SK-N-SH treated with all-trans-retinoic acid at 6 μM for 48 hours (cell line): ENCODE results near the gene PAXIP1.

Experiments used
- ATAC-seq: fragments of 200-7000 bp; cut with Tn5 transposase; 3 replicates; pipeline ENCODE4 v1.9.1; 2020; ENCODE audit warnings: mild to moderate bottlenecking, moderate library complexity
- ARNTL ChIP-seq: fragments of 450-650 bp; formaldehyde crosslinking; IDR thresholded peaks from 2 replicates; pipeline ENCODE4 v1.5.0; 2020; ENCODE audit warnings: low read depth, mild to moderate bottlenecking, moderate library complexity, borderline replicate concordance
- BACH2 ChIP-seq: fragments of 250-450 bp; sonication (Bioruptor Pico); IDR thresholded peaks from 2 replicates; pipeline ENCODE4 v1.9.0; 2021; ENCODE audit warnings: mild to moderate bottlenecking, borderline replicate concordance
- CSDC2 ChIP-seq: fragments of 250-450 bp; sonication (Bioruptor Pico); IDR thresholded peaks from 2 replicates; pipeline ENCODE4 v1.5.0; 2020; ENCODE audit warnings: mild to moderate bottlenecking, moderate library complexity
- ESRRG ChIP-seq: fragments of 250-450 bp; sonication (Bioruptor Pico); IDR thresholded peaks from 2 replicates; pipeline ENCODE4 v1.6.1; 2021; ENCODE audit warnings: mild to moderate bottlenecking
- GLIS3 ChIP-seq: fragments of 250-450 bp; sonication (Bioruptor Pico); IDR thresholded peaks from 2 replicates; pipeline ENCODE4 v1.5.0; 2020; ENCODE audit warnings: mild to moderate bottlenecking, moderate library complexity
- ISL1 ChIP-seq: fragments of 250-450 bp; sonication (Bioruptor Pico); IDR thresholded peaks from 2 replicates; pipeline ENCODE4 v2.1.2; 2022; ENCODE audit warnings: mild to moderate bottlenecking, moderate library complexity
- OSR1 ChIP-seq: fragments of 250-450 bp; sonication (Bioruptor Pico); IDR thresholded peaks from 2 replicates; pipeline ENCODE4 v1.8.0; 2022; ENCODE audit warnings: moderate library complexity, mild to moderate bottlenecking, inconsistent platforms
- PPARA ChIP-seq: fragments of 250-450 bp; sonication (Bioruptor Pico); IDR thresholded peaks from 2 replicates; pipeline ENCODE4 v1.5.0; 2020; ENCODE audit warnings: mild to moderate bottlenecking, borderline replicate concordance
- RARB ChIP-seq: fragments of 250-450 bp; sonication (Bioruptor Pico); IDR thresholded peaks from 2 replicates; pipeline ENCODE4 v1.8.0; 2021; ENCODE audit warnings: mild to moderate bottlenecking, moderate library complexity
- SNAI2 ChIP-seq: fragments of 250-450 bp; sonication (Bioruptor Pico); IDR thresholded peaks from 2 replicates; pipeline ENCODE4 v1.5.0; 2020; ENCODE audit warnings: mild to moderate bottlenecking, moderate library complexity
- TCF4 ChIP-seq: fragments of 250-450 bp; sonication (Bioruptor Pico); IDR thresholded peaks from 2 replicates; pipeline ENCODE4 v1.8.0; 2021; ENCODE audit warnings: mild to moderate bottlenecking, moderate library complexity, borderline replicate concordance
- TOX ChIP-seq: fragments of 250-450 bp; sonication (Bioruptor Pico); IDR thresholded peaks from 2 replicates; pipeline ENCODE4 v1.8.0; 2021; ENCODE audit warnings: mild to moderate bottlenecking, moderate library complexity, borderline replicate concordance
- ZC3H10 ChIP-seq: fragments of 250-450 bp; sonication (Bioruptor Pico); IDR thresholded peaks from 2 replicates; pipeline ENCODE4 v1.5.1; 2021; ENCODE audit warnings: mild to moderate bottlenecking, moderate library complexity
- ZFP3 ChIP-seq: fragments of 250-450 bp; sonication (Bioruptor Pico); IDR thresholded peaks from 2 replicates; pipeline ENCODE4 v1.5.0; 2020; ENCODE audit warnings: mild to moderate bottlenecking, moderate library complexity
- ZFP30 ChIP-seq: fragments of 450-650 bp; formaldehyde crosslinking; IDR thresholded peaks from 2 replicates; pipeline ENCODE4 v1.5.0; 2022; ENCODE audit warnings: mild to moderate bottlenecking, moderate library complexity
- ZNF565 ChIP-seq: fragments of 450-650 bp; formaldehyde crosslinking; conservative IDR thresholded peaks from 2 replicates; pipeline ENCODE4 v1.5.0; 2020; ENCODE audit warnings: low read depth, mild to moderate bottlenecking, moderate library complexity
- ZNF70 ChIP-seq: fragments of 450-650 bp; formaldehyde crosslinking; IDR thresholded peaks from 2 replicates; pipeline ENCODE4 v1.5.0; 2020; ENCODE audit warnings: mild to moderate bottlenecking, moderate library complexity
- ZNF8 ChIP-seq: fragments of 450-650 bp; formaldehyde crosslinking; IDR thresholded peaks from 2 replicates; pipeline ENCODE4 v1.5.0; 2020; ENCODE audit warnings: mild to moderate bottlenecking, moderate library complexity
- TF ChIP-seq, protein P1 (sequence below): fragments of 250-450 bp; sonication (Bioruptor Pico); IDR thresholded peaks from 2 replicates; pipeline ENCODE4 v1.5.1; 2020; ENCODE audit warnings: low read depth, mild to moderate bottlenecking, moderate library complexity
- TF ChIP-seq, protein P2 (sequence below): fragments of 250-450 bp; sonication (Bioruptor Pico); IDR thresholded peaks from 2 replicates; pipeline ENCODE4 v1.8.0; 2021; ENCODE audit warnings: low read depth, mild to moderate bottlenecking, moderate library complexity, borderline replicate concordance
- TF ChIP-seq, protein P3 (sequence below): fragments of 250-450 bp; sonication (Bioruptor Pico); IDR thresholded peaks from 2 replicates; pipeline ENCODE4 v1.8.0; 2020; ENCODE audit warnings: mild to moderate bottlenecking, moderate library complexity, borderline replicate concordance
- TF ChIP-seq, protein P4 (sequence below): fragments of 250-450 bp; sonication (Bioruptor Pico); IDR thresholded peaks from 2 replicates; pipeline ENCODE4 v1.5.1; 2021; ENCODE audit warnings: mild to moderate bottlenecking, moderate library complexity
- TF ChIP-seq, protein P5 (sequence below): fragments of 250-450 bp; sonication (Bioruptor Pico); IDR thresholded peaks from 2 replicates; pipeline ENCODE4 v1.5.0; 2020; ENCODE audit warnings: mild to moderate bottlenecking, moderate library complexity

Gene PAXIP1

DNA sequence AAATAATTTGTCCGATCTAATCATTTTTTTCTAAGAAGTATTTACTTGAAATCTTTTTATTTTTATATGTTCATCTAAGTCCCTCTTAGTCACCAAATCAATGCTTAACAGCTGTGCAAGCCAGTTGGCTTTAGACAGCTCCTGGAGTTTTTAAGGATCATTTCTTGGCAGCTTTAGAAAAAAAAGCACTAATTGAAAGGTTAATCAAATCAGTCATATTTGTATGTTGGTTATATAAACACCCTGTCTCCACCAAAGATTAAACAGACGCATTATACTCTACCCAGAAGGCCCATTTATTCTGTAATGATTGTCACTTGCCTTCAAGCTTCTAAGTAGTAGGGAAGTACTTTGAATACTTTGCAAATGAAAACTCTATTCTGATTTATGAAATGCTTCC, 60.2 kb downstream of the PAXIP1 start:
- TF ChIP-seq GLIS3 (CRISPR knock-in tag) (no peak), ARNTL (CRISPR knock-in tag) (no peak), ZC3H10 (CRISPR knock-in tag) (no peak), RARB (no peak), ZFP30 (CRISPR knock-in tag) (0 out of 2 replicates have a peak, but pooled peaks have one; percentile 33), OSR1 (CRISPR knock-in tag) (no peak), ZFP3 (CRISPR knock-in tag) (no peak), TCF4 (CRISPR knock-in tag) (peak; percentile 90), ESRRG (CRISPR knock-in tag) (peak; percentile 81), ZNF70 (CRISPR knock-in tag) (no peak), ZNF8 (CRISPR knock-in tag) (no peak), SNAI2 (peak; percentile 89; the same call in 1 of the 2 replicates), ISL1 (CRISPR knock-in tag) (peak; percentile 93), PPARA (CRISPR knock-in tag) (no peak), ZNF565 (no peak), TOX (CRISPR knock-in tag) (no peak)
- TF ChIP-seq, protein P1, sequence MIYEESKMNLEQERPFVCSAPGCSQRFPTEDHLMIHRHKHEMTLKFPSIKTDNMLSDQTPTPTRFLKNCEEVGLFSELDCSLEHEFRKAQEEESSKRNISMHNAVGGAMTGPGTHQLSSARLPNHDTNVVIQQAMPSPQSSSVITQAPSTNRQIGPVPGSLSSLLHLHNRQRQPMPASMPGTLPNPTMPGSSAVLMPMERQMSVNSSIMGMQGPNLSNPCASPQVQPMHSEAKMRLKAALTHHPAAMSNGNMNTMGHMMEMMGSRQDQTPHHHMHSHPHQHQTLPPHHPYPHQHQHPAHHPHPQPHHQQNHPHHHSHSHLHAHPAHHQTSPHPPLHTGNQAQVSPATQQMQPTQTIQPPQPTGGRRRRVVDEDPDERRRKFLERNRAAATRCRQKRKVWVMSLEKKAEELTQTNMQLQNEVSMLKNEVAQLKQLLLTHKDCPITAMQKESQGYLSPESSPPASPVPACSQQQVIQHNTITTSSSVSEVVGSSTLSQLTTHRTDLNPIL (CRISPR knock-in tag): peak; percentile 74; the same call in 1 of the 2 replicates
- TF ChIP-seq, protein P2, sequence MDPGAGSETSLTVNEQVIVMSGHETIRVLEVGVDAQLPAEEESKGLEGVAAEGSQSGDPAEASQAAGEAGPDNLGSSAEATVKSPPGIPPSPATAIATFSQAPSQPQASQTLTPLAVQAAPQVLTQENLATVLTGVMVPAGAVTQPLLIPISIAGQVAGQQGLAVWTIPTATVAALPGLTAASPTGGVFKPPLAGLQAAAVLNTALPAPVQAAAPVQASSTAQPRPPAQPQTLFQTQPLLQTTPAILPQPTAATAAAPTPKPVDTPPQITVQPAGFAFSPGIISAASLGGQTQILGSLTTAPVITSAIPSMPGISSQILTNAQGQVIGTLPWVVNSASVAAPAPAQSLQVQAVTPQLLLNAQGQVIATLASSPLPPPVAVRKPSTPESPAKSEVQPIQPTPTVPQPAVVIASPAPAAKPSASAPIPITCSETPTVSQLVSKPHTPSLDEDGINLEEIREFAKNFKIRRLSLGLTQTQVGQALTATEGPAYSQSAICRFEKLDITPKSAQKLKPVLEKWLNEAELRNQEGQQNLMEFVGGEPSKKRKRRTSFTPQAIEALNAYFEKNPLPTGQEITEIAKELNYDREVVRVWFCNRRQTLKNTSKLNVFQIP (CRISPR knock-in tag): no peak; the same call in 1 of the 2 replicates
- TF ChIP-seq, protein P3, sequence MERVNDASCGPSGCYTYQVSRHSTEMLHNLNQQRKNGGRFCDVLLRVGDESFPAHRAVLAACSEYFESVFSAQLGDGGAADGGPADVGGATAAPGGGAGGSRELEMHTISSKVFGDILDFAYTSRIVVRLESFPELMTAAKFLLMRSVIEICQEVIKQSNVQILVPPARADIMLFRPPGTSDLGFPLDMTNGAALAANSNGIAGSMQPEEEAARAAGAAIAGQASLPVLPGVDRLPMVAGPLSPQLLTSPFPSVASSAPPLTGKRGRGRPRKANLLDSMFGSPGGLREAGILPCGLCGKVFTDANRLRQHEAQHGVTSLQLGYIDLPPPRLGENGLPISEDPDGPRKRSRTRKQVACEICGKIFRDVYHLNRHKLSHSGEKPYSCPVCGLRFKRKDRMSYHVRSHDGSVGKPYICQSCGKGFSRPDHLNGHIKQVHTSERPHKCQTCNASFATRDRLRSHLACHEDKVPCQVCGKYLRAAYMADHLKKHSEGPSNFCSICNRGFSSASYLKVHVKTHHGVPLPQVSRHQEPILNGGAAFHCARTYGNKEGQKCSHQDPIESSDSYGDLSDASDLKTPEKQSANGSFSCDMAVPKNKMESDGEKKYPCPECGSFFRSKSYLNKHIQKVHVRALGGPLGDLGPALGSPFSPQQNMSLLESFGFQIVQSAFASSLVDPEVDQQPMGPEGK: no peak
- TF ChIP-seq, protein P4, sequence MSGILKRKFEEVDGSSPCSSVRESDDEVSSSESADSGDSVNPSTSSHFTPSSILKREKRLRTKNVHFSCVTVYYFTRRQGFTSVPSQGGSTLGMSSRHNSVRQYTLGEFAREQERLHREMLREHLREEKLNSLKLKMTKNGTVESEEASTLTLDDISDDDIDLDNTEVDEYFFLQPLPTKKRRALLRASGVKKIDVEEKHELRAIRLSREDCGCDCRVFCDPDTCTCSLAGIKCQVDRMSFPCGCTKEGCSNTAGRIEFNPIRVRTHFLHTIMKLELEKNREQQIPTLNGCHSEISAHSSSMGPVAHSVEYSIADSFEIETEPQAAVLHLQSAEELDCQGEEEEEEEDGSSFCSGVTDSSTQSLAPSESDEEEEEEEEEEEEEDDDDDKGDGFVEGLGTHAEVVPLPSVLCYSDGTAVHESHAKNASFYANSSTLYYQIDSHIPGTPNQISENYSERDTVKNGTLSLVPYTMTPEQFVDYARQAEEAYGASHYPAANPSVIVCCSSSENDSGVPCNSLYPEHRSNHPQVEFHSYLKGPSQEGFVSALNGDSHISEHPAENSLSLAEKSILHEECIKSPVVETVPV (CRISPR knock-in tag): peak; percentile 82; the same call in 1 of the 2 replicates
- TF ChIP-seq, protein P5, sequence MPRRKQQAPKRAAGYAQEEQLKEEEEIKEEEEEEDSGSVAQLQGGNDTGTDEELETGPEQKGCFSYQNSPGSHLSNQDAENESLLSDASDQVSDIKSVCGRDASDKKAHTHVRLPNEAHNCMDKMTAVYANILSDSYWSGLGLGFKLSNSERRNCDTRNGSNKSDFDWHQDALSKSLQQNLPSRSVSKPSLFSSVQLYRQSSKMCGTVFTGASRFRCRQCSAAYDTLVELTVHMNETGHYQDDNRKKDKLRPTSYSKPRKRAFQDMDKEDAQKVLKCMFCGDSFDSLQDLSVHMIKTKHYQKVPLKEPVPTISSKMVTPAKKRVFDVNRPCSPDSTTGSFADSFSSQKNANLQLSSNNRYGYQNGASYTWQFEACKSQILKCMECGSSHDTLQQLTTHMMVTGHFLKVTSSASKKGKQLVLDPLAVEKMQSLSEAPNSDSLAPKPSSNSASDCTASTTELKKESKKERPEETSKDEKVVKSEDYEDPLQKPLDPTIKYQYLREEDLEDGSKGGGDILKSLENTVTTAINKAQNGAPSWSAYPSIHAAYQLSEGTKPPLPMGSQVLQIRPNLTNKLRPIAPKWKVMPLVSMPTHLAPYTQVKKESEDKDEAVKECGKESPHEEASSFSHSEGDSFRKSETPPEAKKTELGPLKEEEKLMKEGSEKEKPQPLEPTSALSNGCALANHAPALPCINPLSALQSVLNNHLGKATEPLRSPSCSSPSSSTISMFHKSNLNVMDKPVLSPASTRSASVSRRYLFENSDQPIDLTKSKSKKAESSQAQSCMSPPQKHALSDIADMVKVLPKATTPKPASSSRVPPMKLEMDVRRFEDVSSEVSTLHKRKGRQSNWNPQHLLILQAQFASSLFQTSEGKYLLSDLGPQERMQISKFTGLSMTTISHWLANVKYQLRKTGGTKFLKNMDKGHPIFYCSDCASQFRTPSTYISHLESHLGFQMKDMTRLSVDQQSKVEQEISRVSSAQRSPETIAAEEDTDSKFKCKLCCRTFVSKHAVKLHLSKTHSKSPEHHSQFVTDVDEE (CRISPR knock-in tag): peak; percentile 94

DNA sequence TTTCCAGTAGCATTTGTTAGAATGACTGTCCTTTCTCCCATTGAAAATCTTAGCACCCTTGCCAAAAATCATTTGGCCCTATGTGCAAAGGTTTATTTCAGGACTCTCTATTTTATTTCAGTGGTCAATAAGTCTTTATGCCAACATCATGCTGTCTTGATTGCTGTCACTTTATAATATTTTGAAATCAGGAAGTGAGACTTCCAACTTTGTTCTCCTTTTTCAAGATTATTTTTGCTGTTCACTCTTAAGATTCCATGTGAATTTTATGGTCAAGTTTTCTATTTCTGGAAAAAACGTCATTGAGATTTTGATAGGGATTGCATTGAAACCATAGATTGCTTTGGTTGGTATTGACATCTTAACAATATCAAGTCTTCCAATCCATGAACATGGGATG, 65.1 kb downstream of the PAXIP1 start:
- ATAC-seq: no peak
- TF ChIP-seq ESRRG (CRISPR knock-in tag): no peak
- TF ChIP-seq, protein P1 (CRISPR knock-in tag): no peak
- no peak for TF ChIP-seq ZNF8 (CRISPR knock-in tag)
- no peak for TF ChIP-seq TOX (CRISPR knock-in tag)
- TF ChIP-seq OSR1 (CRISPR knock-in tag): no peak
- TF ChIP-seq ZNF565: no peak
- TF ChIP-seq RARB: no peak
- no peak for TF ChIP-seq ZFP3 (CRISPR knock-in tag)
- TF ChIP-seq ZNF70 (CRISPR knock-in tag): no peak
- no peak for TF ChIP-seq ZC3H10 (CRISPR knock-in tag)
- TF ChIP-seq, protein P3: no peak
- TF ChIP-seq SNAI2: no peak
- TF ChIP-seq BACH2 (CRISPR knock-in tag): no peak
- no peak for TF ChIP-seq CSDC2 (CRISPR knock-in tag)
- TF ChIP-seq, protein P5 (CRISPR knock-in tag): no peak

More for the DNA sequence above, 60.2 kb downstream of the PAXIP1 start:
- no peak for ATAC-seq
